Activated CD4-positive, alpha-beta T cell treated with anti-CD3 and anti-CD28 coated beads, Interleukin-2, amount 50 U/mL, for 16 hours (primary cell): ENCODE measurements around the gene USP4.
"Not testable (repeated sequence)": the region's sequence is repeated elsewhere in the genome, so short reads cannot be mapped to it uniquely, and the experiment has no call there.

Experiments used
- DNase-seq: peaks from one replicate; pipeline ENCODE4 v3.0.0-alpha.2; 2020

The USP4 gene

DNA sequence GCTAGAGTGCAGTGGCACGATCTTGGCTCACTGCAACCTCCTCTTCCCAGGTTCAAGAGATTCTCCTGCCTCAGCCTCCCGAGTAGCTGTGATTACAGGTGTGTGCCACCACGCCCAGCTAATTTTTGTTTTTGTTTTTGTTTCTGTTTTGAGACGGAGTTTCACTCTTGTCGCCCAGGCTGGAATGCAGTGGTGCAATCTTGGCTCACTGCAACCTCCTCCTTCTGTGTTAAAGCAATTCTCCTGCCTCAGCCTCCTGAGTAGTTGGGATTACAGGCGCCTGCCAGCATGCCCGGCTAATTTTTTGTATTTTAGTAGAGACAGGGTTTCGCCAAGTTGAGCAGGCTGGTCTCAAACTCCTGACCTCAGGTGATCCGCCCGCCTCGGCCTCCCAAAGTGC is 99.8 kb downstream of the USP4 start:
- not testable (repeated sequence) for DNase-seq

DNA sequence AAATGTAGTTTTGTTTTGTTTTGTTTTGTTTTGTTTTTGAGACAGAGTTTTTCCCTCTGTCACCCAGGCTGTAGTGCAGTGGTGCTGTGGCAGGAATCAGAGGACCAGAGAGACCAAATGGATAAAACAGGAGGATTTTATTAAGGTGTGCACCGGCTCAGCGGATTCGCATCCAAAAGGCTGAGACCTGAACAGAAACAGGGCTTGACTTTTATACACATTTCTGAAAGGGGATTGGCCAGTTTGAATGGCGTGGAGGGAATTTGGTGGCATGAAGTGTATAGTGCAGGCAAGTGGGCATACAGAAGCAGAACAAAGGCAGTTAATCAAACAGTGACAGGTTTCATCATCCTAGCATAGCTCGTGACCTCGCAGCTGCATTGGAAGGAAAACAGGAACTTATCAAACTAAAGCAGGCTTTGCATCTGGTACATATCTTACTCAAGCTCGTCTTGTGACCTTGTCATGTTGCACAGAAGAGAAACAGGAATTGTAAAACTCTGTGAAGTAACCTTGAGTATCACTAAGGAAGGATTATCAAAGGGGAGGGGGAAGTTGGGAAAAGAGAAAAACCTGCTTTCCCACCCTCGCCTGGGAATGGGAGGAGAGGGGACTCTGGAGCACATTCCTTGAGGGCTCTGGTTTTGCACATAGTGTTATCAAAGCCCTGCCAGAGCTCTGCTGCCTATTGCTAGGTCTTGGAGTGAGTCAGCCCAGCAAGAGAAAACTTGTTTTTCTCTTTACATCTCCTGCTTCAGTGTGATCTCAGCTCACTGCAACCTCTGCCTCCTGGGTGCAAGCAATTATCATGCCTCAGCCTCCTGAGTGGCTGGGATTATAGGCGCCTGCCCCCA is 101.4 kb downstream of the USP4 start:
- DNase-seq, result peak; percentile 62

DNA sequence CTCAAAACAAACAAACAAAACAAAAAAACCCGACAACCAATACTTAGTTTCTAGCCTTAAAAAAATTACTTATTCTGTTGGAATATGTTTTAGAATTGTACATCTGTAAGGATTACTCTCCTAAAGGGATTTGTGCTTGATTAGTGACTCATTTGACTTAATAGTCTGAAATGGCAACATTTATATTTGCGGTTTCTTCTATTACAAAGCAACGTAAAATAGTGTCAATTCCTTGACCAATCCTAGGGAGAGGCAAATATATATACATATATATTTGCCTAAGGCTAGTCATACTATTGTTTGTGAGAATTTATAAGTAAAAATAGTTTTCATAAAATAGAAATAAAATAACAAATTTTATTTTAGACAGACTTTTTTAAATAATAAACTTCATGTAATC is 102.5 kb downstream of the USP4 start:
- DNase-seq, result no peak

DNA sequence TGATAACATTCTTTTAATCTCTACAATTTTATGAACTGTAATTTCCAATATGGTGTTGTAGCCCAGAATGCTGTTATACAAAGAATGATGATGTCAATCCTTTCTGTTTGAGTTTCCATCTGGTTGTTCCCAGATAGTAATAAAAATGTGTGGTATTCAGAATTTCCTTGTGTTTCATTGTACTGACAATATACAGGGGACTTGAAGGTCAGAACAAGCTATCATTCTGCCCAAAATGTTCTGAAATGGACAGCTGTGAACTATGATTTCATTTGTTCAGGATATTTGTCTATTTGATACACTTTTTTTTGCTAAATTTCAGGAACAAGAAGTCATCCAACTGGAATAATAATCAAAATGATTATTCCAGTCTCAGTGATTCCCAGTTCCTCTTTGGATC is 103.6 kb downstream of the USP4 start:
- no peak for DNase-seq

DNA sequence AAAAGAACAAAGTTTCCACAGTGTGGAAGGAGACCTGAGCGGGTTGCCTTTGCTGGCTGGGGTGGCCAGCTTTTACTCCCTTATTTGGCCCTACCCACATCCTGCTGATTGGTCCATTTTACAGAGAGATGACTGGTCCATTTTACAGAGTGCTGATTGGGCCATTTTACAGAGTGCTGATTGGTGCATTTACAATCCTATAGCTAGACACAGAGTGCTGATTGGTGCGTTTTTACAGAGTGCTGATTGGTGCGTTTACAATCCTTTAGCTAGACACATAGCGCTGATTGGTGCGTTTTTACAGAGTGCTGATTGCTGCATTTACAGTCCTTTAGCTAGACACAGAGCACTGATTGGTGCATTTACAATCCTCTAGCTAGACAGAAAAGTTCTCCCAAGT is 111.0 kb downstream of the USP4 start:
- not testable (repeated sequence) for DNase-seq
